GM18951 (cell line): ENCODE results near the gene DYNC1H1.

Source experiments
- POLR2A ChIP-seq: IDR thresholded peaks from 4 replicates; pipeline ENCODE4 v1.6.1; 2011; ENCODE audit warnings: mild to moderate bottlenecking; ENCODE audit not compliant: insufficient read length, insufficient read depth; ENCODE audit errors: extremely low read depth
- in situ Hi-C: fragments of 300-500 bp; cut with MboI; formaldehyde crosslinking; loops from one replicate; pipeline ENCODE4 v1.12.0; 2022; ENCODE audit warnings: low sequenced_read_pairs, mixed read lengths, inconsistent platforms; ENCODE audit not compliant: unreplicated experiment

Gene DYNC1H1

GRCh38 chr14:101964297-101965180 lies at the start of gene DYNC1H1:
Gene DYNC1H1, plus strand, starts transcription at chr14:101964573. Its CDS starts 119 bp downstream, at chr14:101964692.
- TF ChIP-seq POLR2A: peak; percentile 93
- in situ Hi-C loops: loop anchor here (10.0 kb wide), 1 partner anchor 350 kb away; the partner anchor contains the start of gene ZNF839

- no peak for TF ChIP-seq POLR2A
Observed at GRCh38 chr14:101915871-101916815, 48.2 kb upstream of the DYNC1H1 start.

GRCh38 chr14:101916816-101917412 lies 47.5 kb upstream of the DYNC1H1 start:
- no peak for TF ChIP-seq POLR2A
- in situ Hi-C loops: no loop called here

More at GRCh38 chr14:101915871-101916815, 48.2 kb upstream of the DYNC1H1 start:
- in situ Hi-C loops: no loop called here

- in situ Hi-C loops: no loop called here
- no peak for TF ChIP-seq POLR2A
Observed at GRCh38 chr14:101917413-101918017, 46.9 kb upstream of the DYNC1H1 start.

GRCh38 chr14:101918065-101918989 lies 46.0 kb upstream of the DYNC1H1 start:
- in situ Hi-C loops: no loop called here
- no peak for TF ChIP-seq POLR2A

- in situ Hi-C loops: no loop called here
- no peak for TF ChIP-seq POLR2A
Observed at GRCh38 chr14:101920271-101920670, 44.1 kb upstream of the DYNC1H1 start.

GRCh38 chr14:101922866-101923265 lies 41.5 kb upstream of the DYNC1H1 start:
- TF ChIP-seq POLR2A: no peak
- in situ Hi-C loops: no loop called here

GRCh38 chr14:101925152-101925551 lies 39.2 kb upstream of the DYNC1H1 start:
- in situ Hi-C loops: no loop called here
- no peak for TF ChIP-seq POLR2A

- no peak for TF ChIP-seq POLR2A
- in situ Hi-C loops: no loop called here
Observed at GRCh38 chr14:101926085-101926484, 38.3 kb upstream of the DYNC1H1 start.

GRCh38 chr14:101926620-101927019 lies 37.8 kb upstream of the DYNC1H1 start:
- TF ChIP-seq POLR2A: no peak
- in situ Hi-C loops: no loop called here

GRCh38 chr14:101927859-101928258 lies 36.5 kb upstream of the DYNC1H1 start:
- no peak for TF ChIP-seq POLR2A

More at GRCh38 chr14:101927859-101928258, 36.5 kb upstream of the DYNC1H1 start:
- in situ Hi-C loops: no loop called here
